ENCODE results near the gene NFKBIE.

DNA sequence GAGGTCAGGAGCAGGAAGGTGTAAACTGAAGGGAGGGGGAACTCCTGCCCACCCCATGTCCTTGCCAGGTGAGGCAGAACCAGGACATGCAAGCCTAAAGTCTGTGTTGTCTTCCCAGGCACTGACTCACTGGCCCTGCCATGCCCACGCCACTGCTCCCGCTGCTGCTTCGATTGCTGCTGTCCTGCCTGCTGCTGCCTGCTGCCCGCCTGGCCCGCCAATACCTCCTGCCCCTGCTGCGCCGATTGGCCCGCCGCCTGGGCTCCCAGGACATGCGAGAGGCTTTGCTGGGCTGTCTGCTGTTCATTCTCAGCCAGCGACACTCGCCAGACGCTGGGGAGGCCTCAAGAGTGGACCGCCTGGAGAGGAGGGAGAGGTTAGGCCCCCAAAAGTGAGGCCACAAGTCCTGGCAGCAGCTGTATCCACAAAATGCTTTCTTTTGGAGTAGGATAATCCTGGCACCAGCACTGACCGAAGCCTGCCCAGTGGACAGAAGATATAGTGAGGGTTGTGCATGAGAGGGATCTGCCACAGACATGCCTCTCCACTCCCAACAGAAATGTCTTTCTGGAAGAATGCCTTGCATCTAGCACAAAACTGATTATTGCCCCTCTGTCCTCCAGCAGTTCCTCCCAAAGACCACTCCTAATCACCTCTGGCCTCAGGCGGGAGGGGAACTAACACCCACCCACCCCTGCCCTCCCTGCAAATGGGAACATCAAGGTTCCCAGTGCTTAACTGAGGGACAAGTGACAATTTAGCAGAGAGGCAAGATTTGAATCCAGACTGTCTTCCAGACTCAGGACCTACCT is 47.8 kb downstream of the NFKBIE start:
- TF ChIP-seq, protein P1, sequence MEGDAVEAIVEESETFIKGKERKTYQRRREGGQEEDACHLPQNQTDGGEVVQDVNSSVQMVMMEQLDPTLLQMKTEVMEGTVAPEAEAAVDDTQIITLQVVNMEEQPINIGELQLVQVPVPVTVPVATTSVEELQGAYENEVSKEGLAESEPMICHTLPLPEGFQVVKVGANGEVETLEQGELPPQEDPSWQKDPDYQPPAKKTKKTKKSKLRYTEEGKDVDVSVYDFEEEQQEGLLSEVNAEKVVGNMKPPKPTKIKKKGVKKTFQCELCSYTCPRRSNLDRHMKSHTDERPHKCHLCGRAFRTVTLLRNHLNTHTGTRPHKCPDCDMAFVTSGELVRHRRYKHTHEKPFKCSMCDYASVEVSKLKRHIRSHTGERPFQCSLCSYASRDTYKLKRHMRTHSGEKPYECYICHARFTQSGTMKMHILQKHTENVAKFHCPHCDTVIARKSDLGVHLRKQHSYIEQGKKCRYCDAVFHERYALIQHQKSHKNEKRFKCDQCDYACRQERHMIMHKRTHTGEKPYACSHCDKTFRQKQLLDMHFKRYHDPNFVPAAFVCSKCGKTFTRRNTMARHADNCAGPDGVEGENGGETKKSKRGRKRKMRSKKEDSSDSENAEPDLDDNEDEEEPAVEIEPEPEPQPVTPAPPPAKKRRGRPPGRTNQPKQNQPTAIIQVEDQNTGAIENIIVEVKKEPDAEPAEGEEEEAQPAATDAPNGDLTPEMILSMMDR (IDR thresholded peaks at IDR 0.05): no peak
- no peak for TF ChIP-seq POLR2A (IDR thresholded peaks at IDR 0.05)

Measured in right lobe of liver (tissue), 4 donors.